Activated CD8-positive, alpha-beta memory T cell treated with anti-CD3 and anti-CD28 coated beads, Interleukin-2, amount 50 U/mL, for 24 hours (primary cell): Measurements from ENCODE around the gene ZC3HAV1L.
A peak's percentile ranks its signal among the peaks of the same experiment; 100 is the strongest.
"Not testable (repeated sequence)": the region's sequence is repeated elsewhere in the genome, so short reads cannot be mapped to it uniquely, and the experiment has no call there.

Source experiments
- DNase-seq: peaks from one replicate; pipeline ENCODE4 v3.0.0-alpha.2; 2020; ENCODE audit errors: extremely low read depth

Gene ZC3HAV1L

GRCh38 chr7:139054101-139054500 lies 18.3 kb upstream of the ZC3HAV1L start:
- no peak for DNase-seq

GRCh38 chr7:139051655-139052054 lies 15.8 kb upstream of the ZC3HAV1L start:
- DNase-seq: no peak

DNA sequence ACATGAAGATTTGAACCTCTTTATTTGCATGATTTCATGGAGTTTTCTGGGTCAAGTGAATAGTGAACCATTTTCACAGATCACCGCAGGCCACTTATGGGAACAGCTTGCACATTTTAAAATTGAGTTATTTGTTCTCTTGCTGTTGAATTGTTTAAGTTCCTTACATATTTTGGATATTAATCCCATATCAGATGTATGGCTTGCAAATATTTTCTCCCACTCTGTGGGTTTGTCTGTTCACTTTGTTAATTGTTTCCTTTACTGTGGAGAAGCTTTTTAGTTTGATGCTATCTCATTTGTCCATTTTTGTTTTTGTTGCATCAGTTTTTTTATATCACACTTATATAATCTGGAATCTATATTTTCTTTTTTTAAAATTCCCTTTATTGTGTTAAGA lies 14.1 kb upstream of the ZC3HAV1L start:
- no peak for DNase-seq

DNA sequence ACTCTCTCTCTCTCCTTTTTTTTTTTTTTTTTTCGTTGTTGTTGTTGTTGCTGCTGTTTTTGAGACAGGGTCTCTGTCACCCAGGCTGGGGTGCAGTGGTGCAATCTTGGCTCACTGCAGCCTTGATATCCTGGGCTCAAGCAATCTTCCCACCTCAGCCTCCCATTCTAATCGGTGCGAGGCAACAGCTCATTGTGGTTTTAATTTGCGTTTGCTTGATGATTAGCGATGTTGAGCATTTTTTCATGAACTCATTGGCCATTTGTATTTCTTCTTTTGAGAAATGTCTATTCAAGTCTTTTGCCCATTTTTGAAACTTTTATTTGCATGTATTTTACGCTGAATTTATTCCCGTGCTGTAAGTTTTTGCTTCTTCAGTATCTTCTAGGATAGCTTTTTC lies 13.3 kb upstream of the ZC3HAV1L start:
- no peak for DNase-seq

DNA sequence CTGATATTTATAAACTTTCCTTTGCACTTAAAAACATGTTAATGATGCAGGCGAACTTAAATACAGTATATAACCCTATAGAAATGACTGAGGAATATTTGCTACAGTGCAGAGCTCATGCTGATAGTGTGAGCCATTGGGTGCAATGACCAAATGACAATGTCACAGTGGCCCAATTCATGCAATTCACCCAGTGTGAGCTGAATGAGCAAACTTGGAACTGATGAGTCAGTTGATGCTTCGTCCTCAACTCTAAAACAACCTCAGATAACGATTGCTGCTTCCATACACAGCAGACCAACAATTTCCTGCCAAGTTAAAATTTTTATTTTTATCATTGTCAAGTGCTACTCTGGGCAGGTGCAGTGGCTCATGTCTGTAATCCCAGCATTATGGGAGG lies 12.1 kb upstream of the ZC3HAV1L start:
- DNase-seq: no peak

GRCh38 chr7:139046143-139046542 lies 10.3 kb upstream of the ZC3HAV1L start:
- DNase-seq: no peak

GRCh38 chr7:139044813-139045794 lies 9.3 kb upstream of the ZC3HAV1L start:
- no peak for DNase-seq

DNA sequence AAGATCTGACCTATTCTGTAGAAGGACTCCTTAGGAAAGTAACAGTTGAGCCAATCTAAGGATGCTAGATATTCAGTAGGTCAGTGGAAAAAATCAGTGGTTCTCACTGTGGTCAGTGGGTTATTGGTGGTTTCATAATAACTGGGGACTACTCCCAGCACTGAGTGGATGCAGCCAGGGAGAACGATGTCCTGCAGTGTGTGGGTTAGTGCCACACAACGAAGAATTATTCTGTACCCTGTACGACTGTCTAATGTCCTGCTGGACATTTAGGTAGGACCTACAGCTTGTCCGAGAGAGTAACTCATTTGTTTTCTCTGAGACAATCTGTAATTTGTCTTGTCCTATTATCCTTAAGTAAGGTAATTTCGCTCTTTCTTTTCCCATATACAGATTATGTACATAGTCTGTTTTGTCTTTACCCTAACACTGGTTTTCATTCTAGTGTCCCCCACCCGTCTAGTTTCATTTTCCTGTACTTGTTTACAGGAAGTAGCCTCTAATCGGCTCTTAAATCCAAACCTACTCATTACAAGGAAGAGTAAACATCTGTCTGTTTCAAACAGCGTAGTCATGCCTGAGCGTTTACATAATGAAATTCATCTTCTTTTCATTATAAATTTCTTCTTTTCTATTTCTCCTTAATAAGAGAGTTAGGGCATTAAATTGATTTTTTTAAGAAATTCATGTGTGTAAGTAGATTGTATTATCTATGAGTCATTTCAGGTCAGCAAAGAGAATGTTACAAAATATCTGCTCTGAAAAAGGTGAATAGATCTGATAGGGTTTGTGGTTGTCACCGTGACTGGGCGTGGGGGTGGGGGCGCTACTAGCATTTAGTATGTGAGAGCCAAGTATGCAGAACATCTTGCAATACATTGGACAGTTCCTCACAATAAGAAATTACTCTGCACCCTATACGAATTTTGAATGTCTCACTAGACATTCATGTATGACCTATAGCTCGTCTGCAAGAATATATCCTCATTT lies 8.3 kb upstream of the ZC3HAV1L start:
- DNase-seq: peak; percentile 62

DNA sequence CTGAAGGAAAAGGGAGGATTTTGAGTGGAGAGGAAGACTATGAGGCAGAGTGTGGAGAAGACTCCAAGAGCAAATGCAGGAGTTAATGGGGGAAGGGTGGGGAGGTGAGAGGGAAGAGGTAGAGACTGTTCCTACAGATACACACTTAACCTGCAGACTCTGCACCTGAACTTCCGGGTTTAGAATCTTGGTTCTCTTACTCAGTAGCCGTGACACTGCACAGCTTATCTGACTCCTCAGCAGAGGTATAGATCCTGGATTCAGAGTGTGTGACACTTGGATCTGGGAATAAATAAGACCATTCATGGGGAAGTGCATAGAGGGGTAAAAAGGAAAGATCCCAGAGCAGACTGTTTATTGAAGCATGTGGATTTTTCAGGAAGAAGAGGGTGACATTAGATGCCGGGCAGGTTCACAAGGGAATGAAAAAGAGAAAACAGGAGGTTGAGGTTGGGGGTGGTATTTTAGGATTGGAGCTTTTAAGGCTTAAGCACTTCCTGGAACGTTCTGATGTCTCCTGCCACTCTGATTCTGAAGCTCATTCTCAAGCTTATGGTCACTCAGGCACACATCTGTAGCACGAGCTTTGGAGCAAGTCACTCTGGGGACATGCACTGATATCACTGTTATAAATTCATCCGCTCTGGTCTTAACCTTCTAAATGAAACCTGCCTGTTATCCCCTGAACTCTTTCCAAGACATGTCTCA lies 5.7 kb upstream of the ZC3HAV1L start:
- no peak for DNase-seq

DNA sequence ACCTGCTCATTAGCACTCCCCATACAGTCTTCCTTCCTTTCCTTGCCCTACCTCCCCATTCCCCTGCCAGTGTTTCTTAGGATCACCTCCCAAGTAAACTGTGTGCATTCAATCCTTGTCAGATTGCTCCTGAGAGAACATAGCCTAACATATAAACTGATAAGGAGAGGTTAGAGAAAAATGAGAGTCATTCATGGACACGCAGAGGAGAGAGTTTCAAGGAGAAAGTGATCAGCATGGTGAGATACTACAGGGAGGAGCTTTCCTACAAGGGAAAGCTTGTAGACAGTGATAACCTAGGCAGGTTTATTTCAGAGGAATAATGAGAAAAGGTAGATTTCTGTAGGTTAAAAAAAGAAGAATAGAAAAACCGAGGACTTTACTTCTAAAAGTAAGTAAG lies 2.8 kb upstream of the ZC3HAV1L start:
- DNase-seq: no peak

DNA sequence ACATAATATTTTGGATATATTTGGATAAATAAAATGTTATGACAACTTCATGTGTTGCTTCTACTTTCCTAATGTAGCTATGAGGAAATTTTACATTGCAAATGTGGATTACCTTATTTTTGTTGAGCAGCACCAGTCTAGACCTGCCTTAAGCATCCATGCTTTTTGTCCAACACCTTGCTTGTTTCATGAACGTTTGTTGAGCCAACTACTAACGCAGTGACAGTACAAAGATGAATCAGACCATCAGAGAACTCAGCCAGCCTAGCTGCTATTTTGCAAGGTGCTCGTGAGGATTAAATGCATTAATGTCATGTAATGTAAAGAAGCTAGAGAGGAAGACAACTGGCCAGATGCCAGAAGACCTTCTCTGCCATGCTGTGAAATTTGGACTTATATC lies 1.1 kb upstream of the ZC3HAV1L start:
- no peak for DNase-seq

GRCh38 chr7:139034855-139035585 lies 822 bp downstream of the ZC3HAV1L start:
- no peak for DNase-seq

- DNase-seq: no peak
Measured at GRCh38 chr7:139034336-139034735, 1.5 kb downstream of the ZC3HAV1L start.

GRCh38 chr7:139033346-139034114 lies 2.3 kb downstream of the ZC3HAV1L start:
- DNase-seq: no peak

DNA sequence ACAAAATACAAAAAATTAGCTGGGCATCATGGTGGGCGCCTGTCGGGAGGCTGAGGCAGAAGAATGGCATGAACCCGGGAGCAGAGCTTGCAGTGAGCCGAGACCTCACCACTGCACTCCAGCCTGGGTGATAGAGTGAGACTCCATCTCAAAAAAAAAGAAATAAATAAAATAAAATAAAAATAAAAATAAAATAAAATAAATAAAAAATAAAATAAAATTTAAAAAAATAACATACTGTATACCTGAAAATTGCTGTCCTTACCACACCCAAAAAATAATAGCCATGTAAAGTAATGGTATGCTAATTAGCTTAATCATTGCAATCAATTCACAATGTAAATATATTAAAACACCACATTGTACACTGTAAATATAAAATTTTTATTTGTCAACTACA lies 3.4 kb downstream of the ZC3HAV1L start:
- DNase-seq: no peak

- no peak for DNase-seq
Measured at GRCh38 chr7:139029353-139029752, 6.5 kb downstream of the ZC3HAV1L start.

GRCh38 chr7:139026551-139026950 lies 9.3 kb downstream of the ZC3HAV1L start:
- DNase-seq: no peak

DNA sequence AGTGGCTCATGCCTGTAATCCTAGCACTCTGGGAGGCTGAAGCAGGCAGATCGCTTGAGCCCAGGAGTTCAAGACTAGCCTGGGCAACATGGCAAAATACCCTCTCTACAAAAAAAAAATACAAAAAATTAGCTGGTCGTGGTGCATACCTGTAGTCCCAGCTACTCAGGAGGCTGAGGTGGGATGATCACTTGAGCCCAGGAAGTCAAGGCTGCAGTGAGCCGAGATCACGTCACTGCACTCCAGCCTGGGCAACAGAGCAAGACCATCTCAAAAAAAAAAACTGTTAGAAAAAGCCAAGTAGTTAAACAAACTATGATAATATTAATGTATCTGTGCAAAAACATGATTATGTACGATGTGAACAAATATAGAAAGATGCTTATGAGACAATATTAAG lies 10.0 kb downstream of the ZC3HAV1L start:
- DNase-seq: not testable (repeated sequence)

GRCh38 chr7:139023076-139023475 lies 12.8 kb downstream of the ZC3HAV1L start:
- DNase-seq: no peak

DNA sequence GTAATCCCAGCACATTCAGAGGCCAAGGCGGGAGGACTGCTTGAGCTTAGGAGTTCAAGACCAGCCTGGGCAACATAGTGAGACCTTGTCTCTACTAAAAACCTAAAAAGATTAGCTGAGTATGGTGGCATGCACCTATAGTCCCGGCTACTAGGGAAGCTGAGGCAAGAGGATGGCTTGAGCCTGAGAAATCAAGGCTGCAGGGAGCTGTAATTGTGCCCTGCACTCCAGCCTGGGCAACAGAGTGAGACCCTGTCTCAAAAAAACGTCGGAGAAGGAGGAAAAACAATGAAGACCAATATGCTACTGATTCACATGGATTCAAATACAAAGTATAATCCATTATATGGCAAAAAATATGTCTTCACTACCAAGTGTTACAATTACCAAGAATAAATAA lies 13.6 kb downstream of the ZC3HAV1L start:
- DNase-seq: no peak
